ENCODE measurements around the gene AHNAK2. TPM values are rescaled to one million over a fixed set of nuclear protein-coding genes. Genes with fewer than 3 reads are reported as not detected.

AHNAK2 gene
- total RNA-seq, 1 experiment from 2014 or later = 45.0 TPM

GRCh38 chr14:104888489-104889374 is 89.4 kb downstream of the AHNAK2 start:
- Histone ChIP-seq H3K9me2 (ENCODE audit: insufficient read depth) (no peaks in the 10 kb centered on the region), H4K20me1 (ENCODE audit: insufficient read depth) (no peaks in the 10 kb centered on the region), H3K36me3 (ENCODE audit: control insufficient read depth in 1 of 2, insufficient read depth in 2 of 2, low read length in 2 of 2) (peaks cover 3 to 21% of the 10 kb centered on the region in 2 experiments; a peak in 2 of 4 replicates), H2AFZ (ENCODE audit: low read depth, low read length, poor library complexity, severe bottlenecking) (no peak overlapping the region), H3K4me3 (replicated peaks in 1 of 2; ENCODE audit: low read depth in 1 of 2, low read length in 2 of 2) (no peak overlapping the region), H3K9me3 (ENCODE audit: control insufficient read depth in 1 of 2, insufficient read depth in 1 of 2, low read depth in 1 of 2, low read length in 2 of 2) (no peaks in the 10 kb centered on the region), H3K4me1 (ENCODE audit: control insufficient read depth in 1 of 2, insufficient read depth in 2 of 2, low read length in 2 of 2) (no peaks in the 10 kb centered on the region), H3K27me3 (ENCODE audit: insufficient read depth, low read length) (no peaks in the 10 kb centered on the region), H3K9ac (ENCODE audit: low read length) (no peak overlapping the region), H3K79me2 (ENCODE audit: insufficient read depth, low read length) (no peaks in the 10 kb centered on the region), H3K4me2 (ENCODE audit: low read length) (no peak overlapping the region), H3K27ac (ENCODE audit: low read depth, low read length) (no peak overlapping the region)
- ChIA-PET POLR2A (no interaction called here), CTCF (no interaction called here), RAD21 (ENCODE audit: low non-redundant PET in 1 of 2, low total read pairs in 2 of 2, uncharacterized antibody in 2 of 2, unreplicated experiment in 2 of 2) (no interaction called here)
- no TSS peak for BruUV-seq (replicated peaks)
- ATAC-seq (no peak), DNase-seq (ENCODE audit: low read depth, low spot score) (no peak)
- TF ChIP-seq ATF3 (IDR thresholded peaks at IDR 0.05) (no peak), POLR2A (IDR thresholded peaks at IDR 0.05; ENCODE audit: borderline replicate concordance, extremely low read depth, insufficient read depth, insufficient read length) (no peak), EGR1 (IDR thresholded peaks at IDR 0.05; ENCODE audit: low read depth) (no peak), REST (IDR thresholded peaks at IDR 0.05; ENCODE audit: low read depth) (no peak), SIN3A (IDR thresholded peaks at IDR 0.05; ENCODE audit: low read depth) (no peak), ZBTB33 (IDR thresholded peaks at IDR 0.05; ENCODE audit: extremely low read depth, insufficient replicate concordance, low read length) (no peak), ELF1 (IDR thresholded peaks at IDR 0.05; ENCODE audit: borderline replicate concordance, low read depth) (no peak), SRF (IDR thresholded peaks at IDR 0.05; ENCODE audit: low read depth) (no peak), RAD21 (IDR thresholded peaks at IDR 0.05; ENCODE audit: low read depth) (no peak), FOSL1 (IDR thresholded peaks at IDR 0.05; ENCODE audit: low read depth) (no peak), CTCF (IDR thresholded peaks at IDR 0.05 in 2 of 3, conservative IDR thresholded peaks at IDR 0.05 in 1 of 3; ENCODE audit: borderline replicate concordance in 1 of 3, insufficient read depth in 1 of 3, low read depth in 2 of 3, low read length in 2 of 3) (no peak), JUND (IDR thresholded peaks at IDR 0.05) (no peak), EZH2 (IDR thresholded peaks at IDR 0.05) (no peak), TCF7L2 (IDR thresholded peaks at IDR 0.05; ENCODE audit: borderline replicate concordance, extremely low read depth, insufficient read depth, insufficient read length) (no peak), SP1 (IDR thresholded peaks at IDR 0.05; ENCODE audit: low read depth) (no peak), EZH2phosphoT487 (IDR thresholded peaks at IDR 0.05; ENCODE audit: borderline replicate concordance) (no peak), POLR2AphosphoS5 (IDR thresholded peaks at IDR 0.05; ENCODE audit: low read depth, low read length) (no peak)
- intact Hi-C loops (cut with micrococcal nuclease) = no loop called here

All from HCT116 (cell line).